ENCODE results near the gene ZNF385C.

Gene ZNF385C

GRCh38 chr17:42096360-42097111 lies 1.7 kb downstream of the ZNF385C start:
- DNase-seq (ENCODE audit: low read depth, low spot score), result no peak
- in situ Hi-C loops (cut with HindIII; ENCODE audit: low sequenced_read_pairs), result no loop called here
- TF ChIP-seq, protein P1, sequence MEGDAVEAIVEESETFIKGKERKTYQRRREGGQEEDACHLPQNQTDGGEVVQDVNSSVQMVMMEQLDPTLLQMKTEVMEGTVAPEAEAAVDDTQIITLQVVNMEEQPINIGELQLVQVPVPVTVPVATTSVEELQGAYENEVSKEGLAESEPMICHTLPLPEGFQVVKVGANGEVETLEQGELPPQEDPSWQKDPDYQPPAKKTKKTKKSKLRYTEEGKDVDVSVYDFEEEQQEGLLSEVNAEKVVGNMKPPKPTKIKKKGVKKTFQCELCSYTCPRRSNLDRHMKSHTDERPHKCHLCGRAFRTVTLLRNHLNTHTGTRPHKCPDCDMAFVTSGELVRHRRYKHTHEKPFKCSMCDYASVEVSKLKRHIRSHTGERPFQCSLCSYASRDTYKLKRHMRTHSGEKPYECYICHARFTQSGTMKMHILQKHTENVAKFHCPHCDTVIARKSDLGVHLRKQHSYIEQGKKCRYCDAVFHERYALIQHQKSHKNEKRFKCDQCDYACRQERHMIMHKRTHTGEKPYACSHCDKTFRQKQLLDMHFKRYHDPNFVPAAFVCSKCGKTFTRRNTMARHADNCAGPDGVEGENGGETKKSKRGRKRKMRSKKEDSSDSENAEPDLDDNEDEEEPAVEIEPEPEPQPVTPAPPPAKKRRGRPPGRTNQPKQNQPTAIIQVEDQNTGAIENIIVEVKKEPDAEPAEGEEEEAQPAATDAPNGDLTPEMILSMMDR (IDR thresholded peaks at IDR 0.05; ENCODE audit: low read depth, low read length), result no peak
- no peak overlapping the region for H3K4me3 ChIP-seq (ENCODE audit: low read depth, low read length)

DNA sequence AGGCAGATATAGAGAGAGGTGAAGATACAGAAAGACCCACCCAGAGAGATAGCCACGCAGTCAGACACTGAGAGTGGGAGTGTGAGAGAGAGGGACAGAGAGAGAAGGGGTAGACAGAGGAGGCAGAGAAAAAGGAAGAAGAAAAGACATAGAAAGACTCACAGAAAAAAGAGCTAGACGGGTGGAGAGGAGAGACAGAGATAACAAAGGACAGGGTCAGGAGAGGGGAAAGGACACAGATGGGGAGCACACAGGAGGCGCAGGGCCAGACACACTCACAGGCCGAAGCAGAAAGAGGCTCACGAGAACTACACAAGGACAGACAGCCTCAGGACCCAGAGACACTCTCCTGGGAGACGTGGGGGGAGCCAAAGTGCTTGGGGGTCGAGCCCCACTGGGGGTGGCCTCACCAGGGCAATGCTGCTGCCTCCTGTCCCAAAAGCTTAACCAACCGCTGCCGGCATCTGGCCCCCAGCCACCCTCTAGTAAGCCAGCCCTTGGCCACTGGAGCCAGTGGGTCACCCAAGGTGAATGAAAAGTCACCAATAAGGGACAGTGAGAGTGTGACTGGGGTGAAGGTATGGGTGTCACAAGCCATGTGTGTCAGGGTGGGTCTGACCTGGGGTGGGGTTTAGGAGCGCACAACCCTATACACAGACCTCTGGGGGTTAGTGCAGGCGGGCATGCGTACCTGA lies 3.8 kb downstream of the ZNF385C start:
- H3K4me3 ChIP-seq (ENCODE audit: low read depth, low read length), result no peak overlapping the region
- DNase-seq (ENCODE audit: low read depth, low spot score), result no peak
- in situ Hi-C loops (cut with HindIII; ENCODE audit: low sequenced_read_pairs), result no loop called here
- TF ChIP-seq, protein P1 (IDR thresholded peaks at IDR 0.05; ENCODE audit: low read depth, low read length), result no peak

GRCh38 chr17:42092939-42093338 lies 5.3 kb downstream of the ZNF385C start:
- no peak overlapping the region for H3K4me3 ChIP-seq (ENCODE audit: low read depth, low read length)
- in situ Hi-C loops (cut with HindIII; ENCODE audit: low sequenced_read_pairs), result no loop called here
- TF ChIP-seq, protein P1 (IDR thresholded peaks at IDR 0.05; ENCODE audit: low read depth, low read length), result no peak
- no peak for DNase-seq (ENCODE audit: low read depth, low spot score)

- in situ Hi-C loops (cut with HindIII; ENCODE audit: low sequenced_read_pairs), result no loop called here
- TF ChIP-seq, protein P1 (IDR thresholded peaks at IDR 0.05; ENCODE audit: low read depth, low read length), result no peak
- DNase-seq (ENCODE audit: low read depth, low spot score), result no peak
- H3K4me3 ChIP-seq (ENCODE audit: low read depth, low read length), result no peak overlapping the region
These were observed 7.1 kb downstream of the ZNF385C start for GRCh38 chr17:42090964-42091790.

- TF ChIP-seq, protein P1 (IDR thresholded peaks at IDR 0.05; ENCODE audit: low read depth, low read length), result no peak
- in situ Hi-C loops (cut with HindIII; ENCODE audit: low sequenced_read_pairs), result no loop called here
- DNase-seq (ENCODE audit: low read depth, low spot score), result no peak
- no peak overlapping the region for H3K4me3 ChIP-seq (ENCODE audit: low read depth, low read length)
These were observed 9.5 kb downstream of the ZNF385C start for GRCh38 chr17:42088736-42089135.

Data from astrocyte of the spinal cord (primary cell).